ENCODE data around the gene AKT3.

AKT3 gene

GRCh38 chr1:243730487-243731150, 119.4 kb downstream of the AKT3 start:
- DNase-seq = no peak

- DNase-seq = no peak
Observed at GRCh38 chr1:243729956-243730355, 120.1 kb downstream of the AKT3 start.

- DNase-seq = no peak
Observed at GRCh38 chr1:243727503-243728203, 122.4 kb downstream of the AKT3 start.

- no peak for DNase-seq
Observed at GRCh38 chr1:243726806-243727502, 123.1 kb downstream of the AKT3 start.

- no peak for DNase-seq
Observed at GRCh38 chr1:243725846-243726245, 124.2 kb downstream of the AKT3 start.

GRCh38 chr1:243725075-243725474, 125.0 kb downstream of the AKT3 start:
- no peak for DNase-seq

GRCh38 chr1:243723458-243724043, 126.5 kb downstream of the AKT3 start:
- DNase-seq = no peak

- DNase-seq = no peak
Observed at GRCh38 chr1:243723050-243723449, 127.0 kb downstream of the AKT3 start.

GRCh38 chr1:243719476-243719875, 130.6 kb downstream of the AKT3 start:
- DNase-seq = no peak

GRCh38 chr1:243718893-243719292, 131.2 kb downstream of the AKT3 start:
- no peak for DNase-seq

- no peak for DNase-seq
Observed at GRCh38 chr1:243718022-243718421, 132.0 kb downstream of the AKT3 start.

GRCh38 chr1:243716906-243717305, 133.1 kb downstream of the AKT3 start:
- no peak for DNase-seq

GRCh38 chr1:243715285-243715684, 134.8 kb downstream of the AKT3 start:
- no peak for DNase-seq

GRCh38 chr1:243713470-243714186, 136.4 kb downstream of the AKT3 start:
- peak; percentile 78 to 98 for DNase-seq

- DNase-seq = peak in 1 of 2 donors; percentile 58
Observed at GRCh38 chr1:243712941-243713340, 137.1 kb downstream of the AKT3 start.

GRCh38 chr1:243712242-243712641, 137.8 kb downstream of the AKT3 start:
- no peak for DNase-seq

- DNase-seq = no peak
Observed at GRCh38 chr1:243710467-243710866, 139.6 kb downstream of the AKT3 start.

- DNase-seq = peak in 1 of 2 donors; percentile 28
Observed at GRCh38 chr1:243708210-243708609, 141.8 kb downstream of the AKT3 start.

GRCh38 chr1:243706563-243706962, 143.5 kb downstream of the AKT3 start:
- DNase-seq = no peak

- no peak for DNase-seq
Observed at GRCh38 chr1:243705585-243705984, 144.5 kb downstream of the AKT3 start.

GRCh38 chr1:243701872-243702271, 148.2 kb downstream of the AKT3 start:
- no peak for DNase-seq

- DNase-seq = no peak
Observed at GRCh38 chr1:243693800-243694199, 156.2 kb downstream of the AKT3 start.

- no peak for DNase-seq
Observed at GRCh38 chr1:243686159-243686558, 163.9 kb downstream of the AKT3 start.
